HCT116 (cell line): Measurements from ENCODE around the gene MDM2. TPM values are rescaled to one million over a fixed set of nuclear protein-coding genes. Genes with fewer than 3 reads are reported as not detected.

Source experiments
- ATAC-seq: fragments of 200-7000 bp; cut with Tn5 transposase; 2 replicates; pipeline ENCODE4 v1.9.1; 2020; ENCODE audit warnings: mild to moderate bottlenecking, moderate library complexity
- BruUV-seq: library from RNA; stranded (reverse); fragments of 400-500 nt; replicated peaks from 2 replicates; lab custom pipeline; 2021; lab: Mats Ljungman, UMichigan
- CTCF ChIA-PET: fragments of 300-600 bp; sonication (Branson Sonifier 250); formaldehyde crosslinking; loops from one replicate; lab custom pipeline; 2021; ENCODE audit warnings: antibody characterized with exemption; lab: Charles Lee
- POLR2A ChIA-PET: fragments of 300-600, 350-600 bp; sonication (Branson Sonifier 250); formaldehyde crosslinking; loops from one replicate; lab custom pipeline; 2021; ENCODE audit warnings: antibody characterized with exemption; lab: Charles Lee
- RAD21 ChIA-PET, 2 experiments: fragments of 300-600 bp; sonication (Branson Sonifier 250); formaldehyde crosslinking; loops; one replicate each; lab custom pipeline; 2023; ENCODE audit warnings: low total read pairs in 2 of 2; ENCODE audit not compliant: uncharacterized antibody in 2 of 2, unreplicated experiment in 2 of 2, low non-redundant PET in 1 of 2; lab: Charles Lee
- DNase-seq: peaks from one replicate; pipeline ENCODE4 v3.0.0-alpha.2; 2010; ENCODE audit warnings: low read depth, low spot score
- H2AFZ ChIP-seq: fragments of 200-600 bp; shearing (Covaris generic), sonication (generic); 2 replicates; pipeline ENCODE4 v1.6.1; 2017; ENCODE audit warnings: low read depth, mixed run types, mixed read lengths, antibody characterized with exemption, low read length; ENCODE audit not compliant: poor library complexity, severe bottlenecking
- H3K27ac ChIP-seq: 2 replicates; pipeline ENCODE4 v1.5.1; 2012; ENCODE audit warnings: low read depth, low read length
- H3K27me3 ChIP-seq: fragments of 200-600 bp; sonication (generic); 2 replicates; pipeline ENCODE4 v1.6.1; 2016; ENCODE audit warnings: mixed run types, low read length, mixed read lengths; ENCODE audit not compliant: insufficient read depth
- H3K36me3 ChIP-seq, 2 experiments: fragments of 200-500 bp in 1 of 2; fragments of 200-600 bp in 1 of 2; sonication (Bioruptor generic) in 1 of 2; sonication (generic) in 1 of 2; 2 replicates each; pipeline versions ENCODE4 v1.5.1 to v1.6.1; 2014 to 2016; ENCODE audit warnings: low read length in 2 of 2, inconsistent platforms in 1 of 2, mixed read lengths in 1 of 2, mixed run types in 1 of 2; ENCODE audit not compliant: insufficient read depth in 2 of 2, control insufficient read depth in 1 of 2
- H3K4me1 ChIP-seq, 2 experiments: fragments of 200-600 bp in 1 of 2; sonication (generic) in 1 of 2; 2 replicates each; pipeline versions ENCODE4 v1.5.1 to v1.6.1; 2012 to 2017; ENCODE audit warnings: low read length in 2 of 2, inconsistent platforms in 1 of 2, mild to moderate bottlenecking in 1 of 2, mixed read lengths in 1 of 2, mixed run types in 1 of 2, moderate library complexity in 1 of 2; ENCODE audit not compliant: insufficient read depth in 2 of 2, control insufficient read depth in 1 of 2
- H3K4me2 ChIP-seq: fragments of 200-600 bp; sonication (generic); 2 replicates; pipeline ENCODE4 v1.6.1; 2017; ENCODE audit warnings: mixed run types, low read length, mixed read lengths
- H3K4me3 ChIP-seq, 2 experiments: fragments of 200-600 bp in 1 of 2; sonication (generic) in 1 of 2; replicated peaks in 1 of 2; 2 replicates each; pipeline ENCODE4 v1.5.1; 2011 to 2016; ENCODE audit warnings: low read length in 2 of 2, control low read depth in 1 of 2, low read depth in 1 of 2, mild to moderate bottlenecking in 1 of 2, mixed read lengths in 1 of 2, mixed run types in 1 of 2
- H3K79me2 ChIP-seq: fragments of 200-600 bp; sonication (generic); 2 replicates; pipeline ENCODE4 v1.6.1; 2017; ENCODE audit warnings: mild to moderate bottlenecking, mixed run types, low read length, moderate library complexity, mixed read lengths; ENCODE audit not compliant: insufficient read depth
- H3K9ac ChIP-seq: fragments of 200-600 bp; sonication (generic); 2 replicates; pipeline ENCODE4 v1.6.1; 2016; ENCODE audit warnings: low read length, mixed read lengths
- H3K9me2 ChIP-seq: fragments of 200-600 bp; sonication (generic), shearing (Covaris generic); 2 replicates; pipeline ENCODE4 v1.6.1; 2017; ENCODE audit warnings: mixed run types, mild to moderate bottlenecking, moderate library complexity; ENCODE audit not compliant: insufficient read depth
- H3K9me3 ChIP-seq, 2 experiments: fragments of 200-500 bp in 1 of 2; fragments of 200-600 bp in 1 of 2; sonication (Bioruptor generic) in 1 of 2; sonication (generic) in 1 of 2; 2 replicates each; pipeline ENCODE4 v1.6.1; 2014 to 2017; ENCODE audit warnings: low read length in 2 of 2, mixed read lengths in 2 of 2, inconsistent platforms in 1 of 2, low read depth in 1 of 2, mild to moderate bottlenecking in 1 of 2, mixed run types in 1 of 2, moderate library complexity in 1 of 2; ENCODE audit not compliant: control insufficient read depth in 1 of 2, insufficient read depth in 1 of 2
- H4K20me1 ChIP-seq: fragments of 200-600 bp; sonication (generic), shearing (Covaris generic); 2 replicates; pipeline ENCODE4 v1.6.1; 2017; ENCODE audit warnings: mixed run types, mild to moderate bottlenecking, moderate library complexity; ENCODE audit not compliant: insufficient read depth
- ATF3 ChIP-seq: IDR thresholded peaks from 2 replicates; pipeline ENCODE4 v1.6.1; 2012
- CBX3 ChIP-seq: IDR thresholded peaks from 2 replicates; pipeline ENCODE4 v1.6.1; 2012; ENCODE audit warnings: low read depth
- CEBPB ChIP-seq: IDR thresholded peaks from 2 replicates; pipeline ENCODE4 v1.6.1; 2012; ENCODE audit warnings: low read depth
- EGR1 ChIP-seq: IDR thresholded peaks from 2 replicates; pipeline ENCODE4 v1.6.1; 2012; ENCODE audit warnings: low read depth
- ELF1 ChIP-seq: IDR thresholded peaks from 2 replicates; pipeline ENCODE4 v1.6.1; 2012; ENCODE audit warnings: low read depth, borderline replicate concordance
- EZH2 ChIP-seq: fragments of 200-600 bp; sonication (generic); IDR thresholded peaks from 2 replicates; pipeline ENCODE4 v1.6.1; 2017; ENCODE audit warnings: antibody characterized with exemption, mixed run types
- EZH2phosphoT487 ChIP-seq: fragments of 200-600 bp; IDR thresholded peaks from 2 replicates; pipeline ENCODE4 v1.6.1; 2018; ENCODE audit warnings: antibody characterized with exemption, borderline replicate concordance
- FOSL1 ChIP-seq: IDR thresholded peaks from 2 replicates; pipeline ENCODE4 v1.6.1; 2012; ENCODE audit warnings: low read depth
- JUND ChIP-seq: IDR thresholded peaks from 2 replicates; pipeline ENCODE4 v1.6.1; 2012
- MAX ChIP-seq: IDR thresholded peaks from 2 replicates; pipeline ENCODE4 v1.6.1; 2012
- RAD21 ChIP-seq: IDR thresholded peaks from 2 replicates; pipeline ENCODE4 v1.6.1; 2012; ENCODE audit warnings: low read depth, mild to moderate bottlenecking
- SIN3A ChIP-seq: IDR thresholded peaks from 2 replicates; pipeline ENCODE4 v1.6.1; 2012; ENCODE audit warnings: low read depth
- SP1 ChIP-seq: IDR thresholded peaks from 2 replicates; pipeline ENCODE4 v1.6.1; 2012; ENCODE audit warnings: low read depth
- SRF ChIP-seq: IDR thresholded peaks from 2 replicates; pipeline ENCODE4 v1.6.1; 2012; ENCODE audit warnings: low read depth
- TCF7L2 ChIP-seq: IDR thresholded peaks from 2 replicates; pipeline ENCODE4 v1.7.0; 2011; ENCODE audit warnings: borderline replicate concordance, inconsistent platforms; ENCODE audit not compliant: insufficient read depth, insufficient read length; ENCODE audit errors: extremely low read depth
- YY1 ChIP-seq: IDR thresholded peaks from 2 replicates; pipeline ENCODE4 v1.6.1; 2011; ENCODE audit warnings: low read length, low read depth, moderate library complexity, mild to moderate bottlenecking; ENCODE audit not compliant: insufficient replicate concordance; ENCODE audit errors: extremely low read depth
- ZBTB33 ChIP-seq: IDR thresholded peaks from 2 replicates; pipeline ENCODE4 v1.6.1; 2011; ENCODE audit warnings: mild to moderate bottlenecking, low read length, moderate library complexity; ENCODE audit not compliant: insufficient replicate concordance; ENCODE audit errors: extremely low read depth
- ZFX ChIP-seq: fragments of 450-650 bp; IDR thresholded peaks from 2 replicates; pipeline ENCODE4 v1.6.1; 2017
- ZNF274 ChIP-seq: fragments of 200-500 bp; sonication (Bioruptor generic); IDR thresholded peaks from 2 replicates; pipeline ENCODE4 v1.6.1; 2014; ENCODE audit warnings: mild to moderate bottlenecking, low read depth, low read length, inconsistent platforms
- intact Hi-C: fragments of 100-400 bp; cut with micrococcal nuclease; formaldehyde crosslinking; loops from 2 replicates; pipeline ENCODE4 v1.10.0; 2022
- total RNA-seq: library from RNA; stranded (reverse); gene quantifications from one replicate; pipeline ENCODE4 v1.2.1, GENCODE V29; 2021; ENCODE audit not compliant: unreplicated experiment
- TF ChIP-seq, protein P1 (sequence below): IDR thresholded peaks from 2 replicates; pipeline ENCODE4 v1.6.1; 2012; ENCODE audit warnings: low read depth

The MDM2 gene
- total RNA-seq, 1 experiment from 2014 or later: 170 TPM

GRCh38 chr12:68798882-68799234 is 9.1 kb upstream of the MDM2 start (continued):
- TF ChIP-seq, protein P1, sequence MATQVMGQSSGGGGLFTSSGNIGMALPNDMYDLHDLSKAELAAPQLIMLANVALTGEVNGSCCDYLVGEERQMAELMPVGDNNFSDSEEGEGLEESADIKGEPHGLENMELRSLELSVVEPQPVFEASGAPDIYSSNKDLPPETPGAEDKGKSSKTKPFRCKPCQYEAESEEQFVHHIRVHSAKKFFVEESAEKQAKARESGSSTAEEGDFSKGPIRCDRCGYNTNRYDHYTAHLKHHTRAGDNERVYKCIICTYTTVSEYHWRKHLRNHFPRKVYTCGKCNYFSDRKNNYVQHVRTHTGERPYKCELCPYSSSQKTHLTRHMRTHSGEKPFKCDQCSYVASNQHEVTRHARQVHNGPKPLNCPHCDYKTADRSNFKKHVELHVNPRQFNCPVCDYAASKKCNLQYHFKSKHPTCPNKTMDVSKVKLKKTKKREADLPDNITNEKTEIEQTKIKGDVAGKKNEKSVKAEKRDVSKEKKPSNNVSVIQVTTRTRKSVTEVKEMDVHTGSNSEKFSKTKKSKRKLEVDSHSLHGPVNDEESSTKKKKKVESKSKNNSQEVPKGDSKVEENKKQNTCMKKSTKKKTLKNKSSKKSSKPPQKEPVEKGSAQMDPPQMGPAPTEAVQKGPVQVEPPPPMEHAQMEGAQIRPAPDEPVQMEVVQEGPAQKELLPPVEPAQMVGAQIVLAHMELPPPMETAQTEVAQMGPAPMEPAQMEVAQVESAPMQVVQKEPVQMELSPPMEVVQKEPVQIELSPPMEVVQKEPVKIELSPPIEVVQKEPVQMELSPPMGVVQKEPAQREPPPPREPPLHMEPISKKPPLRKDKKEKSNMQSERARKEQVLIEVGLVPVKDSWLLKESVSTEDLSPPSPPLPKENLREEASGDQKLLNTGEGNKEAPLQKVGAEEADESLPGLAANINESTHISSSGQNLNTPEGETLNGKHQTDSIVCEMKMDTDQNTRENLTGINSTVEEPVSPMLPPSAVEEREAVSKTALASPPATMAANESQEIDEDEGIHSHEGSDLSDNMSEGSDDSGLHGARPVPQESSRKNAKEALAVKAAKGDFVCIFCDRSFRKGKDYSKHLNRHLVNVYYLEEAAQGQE: no peak
- TF ChIP-seq ELF1 (no peak), RAD21 (no peak), CBX3 (no peak)

GRCh38 chr12:68800294-68800693 is 7.7 kb upstream of the MDM2 start:
- no TSS peak for BruUV-seq
- DNase-seq (no peak), ATAC-seq (0 out of 2 replicates have a peak, but pooled peaks have one; percentile 29)
- Histone ChIP-seq H3K4me1 (peaks cover 31 to 40% of the 10 kb centered on the region in 2 experiments), H2AFZ (peak overlapping the region; percentile 3), H3K27me3 (no peaks in the 10 kb centered on the region), H3K9me2 (no peaks in the 10 kb centered on the region), H3K4me2 (peak overlapping the region; percentile 66), H3K9me3 (no peaks in the 10 kb centered on the region), H3K79me2 (no peaks in the 10 kb centered on the region), H4K20me1 (no peaks in the 10 kb centered on the region), H3K4me3 (peak overlapping the region in 1 of 2 experiments; percentile 4; a peak in 1 of 4 replicates), H3K27ac (0 out of 2 replicates have a peak overlapping the region, but pooled peaks have one; percentile 9), H3K9ac (peak overlapping the region; percentile 43), H3K36me3 (no peaks in the 10 kb centered on the region)
- ChIA-PET RAD21 (no interaction called here), POLR2A (no interaction called here), CTCF (no interaction called here)
- intact Hi-C loops: no loop called here
- TF ChIP-seq FOSL1: no peak
- TF ChIP-seq MAX: 0 out of 2 replicates have a peak, but pooled peaks have one; percentile 26
- TF ChIP-seq SIN3A: no peak
- TF ChIP-seq YY1: no peak
- no peak for TF ChIP-seq SRF
- TF ChIP-seq ELF1: no peak
- TF ChIP-seq EZH2phosphoT487: no peak
- TF ChIP-seq CEBPB: 0 out of 2 replicates have a peak, but pooled peaks have one; percentile 36
- no peak for TF ChIP-seq EGR1
- no peak for TF ChIP-seq ZFX
- no peak; the same call in 1 of the 2 replicates for TF ChIP-seq JUND
- no peak for TF ChIP-seq ATF3
- TF ChIP-seq ZBTB33: no peak
- no peak for TF ChIP-seq EZH2
- peak; percentile 23; the same call in 1 of the 2 replicates for TF ChIP-seq SP1
- no peak for TF ChIP-seq ZNF274
- TF ChIP-seq TCF7L2: no peak
